Endothelial cell of umbilical vein (primary cell): ENCODE measurements around the gene RUNX2. TPM values are rescaled to one million over a fixed set of nuclear protein-coding genes. Genes with fewer than 3 reads are reported as not detected.

Experiments
- BruUV-seq: library from RNA; stranded (reverse); fragments of 400-500 nt; replicated peaks from 2 replicates; lab custom pipeline; 2021; lab: Mats Ljungman, UMichigan
- CTCF ChIA-PET: fragments of 300-600, 350-600 bp; sonication (Branson Sonifier 250); formaldehyde crosslinking; loops from one replicate; lab custom pipeline; 2021; ENCODE audit warnings: antibody characterized with exemption, inconsistent platforms; lab: Charles Lee
- POLR2A ChIA-PET: fragments of 300-600, 350-600 bp; sonication (Branson Sonifier 250); formaldehyde crosslinking; loops from one replicate; lab custom pipeline; 2021; ENCODE audit warnings: antibody characterized with exemption, inconsistent platforms; lab: Charles Lee
- DNase-seq: peaks from one replicate; pipeline ENCODE4 v3.0.0-alpha.2; 2011; ENCODE audit warnings: low read depth, low spot score
- FAIRE-seq: peaks from 2 replicates; lab custom pipeline; 2011; peaks lifted over from hg19 to GRCh38; lab: Jason Lieb, UNC
- H2AFZ ChIP-seq: 2 replicates; pipeline ENCODE4 v1.6.0; 2012; ENCODE audit warnings: low read depth, low read length, control low read depth, inconsistent platforms
- H3K27ac ChIP-seq: 2 replicates; pipeline ENCODE4 v1.5.1; 2011; ENCODE audit warnings: low read depth, mild to moderate bottlenecking, control low read depth, low read length, moderate library complexity; ENCODE audit not compliant: insufficient read depth
- H3K27me3 ChIP-seq, 2 experiments: 2 replicates each; pipeline versions ENCODE4 v1.6.0 to v1.6.1; 2011; ENCODE audit warnings: low read length in 2 of 2, mixed read lengths in 1 of 2; ENCODE audit not compliant: control insufficient read depth in 2 of 2, insufficient read depth in 2 of 2
- H3K36me3 ChIP-seq, 2 experiments: 2 replicates in 1 of 2; 3 replicates in 1 of 2; pipeline ENCODE4 v1.5.1; 2011; ENCODE audit warnings: low read length in 2 of 2, mild to moderate bottlenecking in 1 of 2, moderate library complexity in 1 of 2; ENCODE audit not compliant: control insufficient read depth in 2 of 2, insufficient read depth in 2 of 2; ENCODE audit errors: extremely low read depth in 1 of 2
- H3K4me1 ChIP-seq: 3 replicates; pipeline ENCODE4 v1.5.1; 2011; ENCODE audit warnings: mild to moderate bottlenecking, low read length; ENCODE audit not compliant: control insufficient read depth, insufficient read depth; ENCODE audit errors: extremely low read depth
- H3K4me2 ChIP-seq: 2 replicates; pipeline ENCODE4 v1.6.1; 2011; ENCODE audit warnings: low read length, control low read depth, mixed read lengths; ENCODE audit not compliant: insufficient read depth
- H3K4me3 ChIP-seq, 3 experiments: fragments of 200-600 bp in 1 of 3; sonication (generic), shearing (Covaris generic) in 1 of 3; replicated peaks in 1 of 3; 2 replicates each; pipeline ENCODE4 v1.5.1; 2011 to 2016; ENCODE audit warnings: control low read depth in 3 of 3, low read length in 3 of 3, mild to moderate bottlenecking in 2 of 3, inconsistent platforms in 1 of 3, low read depth in 1 of 3, moderate library complexity in 1 of 3; ENCODE audit not compliant: insufficient read depth in 1 of 3
- H3K79me2 ChIP-seq: 2 replicates; pipeline ENCODE4 v1.6.0; 2012; ENCODE audit warnings: low read length, inconsistent platforms; ENCODE audit not compliant: control insufficient read depth, insufficient read depth
- H3K9ac ChIP-seq: replicated peaks from 2 replicates; pipeline ENCODE3; 2011; ENCODE audit warnings: low read length, control low read depth; ENCODE audit not compliant: insufficient read depth; ENCODE audit errors: extremely low read depth
- H3K9me1 ChIP-seq: replicated peaks from 3 replicates; pipeline ENCODE4 v1.6.0; 2011; ENCODE audit warnings: mild to moderate bottlenecking, low read length; ENCODE audit not compliant: control insufficient read depth, insufficient read depth; ENCODE audit errors: extremely low read depth
- H3K9me3 ChIP-seq: replicated peaks from 2 replicates; pipeline ENCODE4 v1.5.1; 2012; ENCODE audit warnings: low read length, inconsistent platforms; ENCODE audit not compliant: control insufficient read depth, insufficient read depth
- H4K20me1 ChIP-seq: replicated peaks from 2 replicates; pipeline ENCODE3; 2011; ENCODE audit warnings: mild to moderate bottlenecking, low read length; ENCODE audit not compliant: control insufficient read depth, insufficient read depth; ENCODE audit errors: extremely low read depth
- EZH2 ChIP-seq: IDR thresholded peaks from 2 replicates; pipeline ENCODE4 v1.6.1; 2012; ENCODE audit warnings: borderline replicate concordance, low read depth, mild to moderate bottlenecking, moderate library complexity, low read length, inconsistent platforms; ENCODE audit not compliant: severe bottlenecking
- FOS ChIP-seq: IDR thresholded peaks from 2 replicates; pipeline ENCODE4 v1.6.1; 2011; ENCODE audit warnings: mild to moderate bottlenecking, low read length, moderate library complexity, borderline replicate concordance; ENCODE audit not compliant: insufficient read depth
- GATA2 ChIP-seq: IDR thresholded peaks from 2 replicates; pipeline ENCODE4 v1.7.0; 2011; ENCODE audit warnings: low read depth, mild to moderate bottlenecking, moderate library complexity, mixed read lengths, low read length; ENCODE audit not compliant: insufficient read length, insufficient read depth
- JUN ChIP-seq: IDR thresholded peaks from 2 replicates; pipeline ENCODE4 v1.6.1; 2011; ENCODE audit warnings: borderline replicate concordance, low read depth; ENCODE audit not compliant: insufficient read length, insufficient read depth
- MYC ChIP-seq: IDR thresholded peaks from one replicate; pipeline ENCODE4 v1.6.1; 2011; ENCODE audit warnings: mild to moderate bottlenecking, low read depth, low read length
- POLR2A ChIP-seq: IDR thresholded peaks from 2 replicates; pipeline ENCODE4 v1.6.1; 2012; ENCODE audit warnings: low read depth, mild to moderate bottlenecking, control low read depth, low read length
- POLR2AphosphoS5 ChIP-seq: IDR thresholded peaks from 2 replicates; pipeline ENCODE4 v1.6.1; 2012; ENCODE audit warnings: low read depth, mild to moderate bottlenecking, control low read depth, low read length, moderate library complexity; ENCODE audit not compliant: insufficient read depth
- dilution Hi-C: fragments of 300-500 bp; cut with MboI; formaldehyde crosslinking; loops from one replicate; pipeline ENCODE4 v1.15.0; 2019; ENCODE audit warnings: low sequenced_read_pairs; ENCODE audit not compliant: extremely low pct_ligation_motif_present
- intact Hi-C: fragments of 100-400 bp; cut with micrococcal nuclease; formaldehyde crosslinking; loops from one replicate; pipeline ENCODE4 v1.10.0; 2022
- polyA plus RNA-seq, 4 experiments: library from polyadenylated mRNA; depleted of rRNA in 3 of 4; stranded (reverse) in 3 of 4; unstranded in 1 of 4; fragments of >200 nt; gene quantifications; 2 replicates each; pipeline versions ENCODE4 v1.2.1 to v1.2.3, GENCODE V29; 2011 to 2012; ENCODE audit warnings: missing spikeins in 1 of 4
- total RNA-seq: library from RNA; stranded (reverse); gene quantifications from 2 replicates; pipeline ENCODE4 v1.2.3, GENCODE V29; 2021
- TF ChIP-seq, protein P1 (sequence below), 2 donors: IDR thresholded peaks; 1 replicate in 1 of 2; 2 replicates in 1 of 2; pipeline ENCODE4 v1.5.1; 2011; ENCODE audit warnings: low read length in 2 of 2, mild to moderate bottlenecking in 2 of 2, moderate library complexity in 2 of 2, control low read depth in 1 of 2, inconsistent platforms in 1 of 2, low read depth in 1 of 2; ENCODE audit not compliant: insufficient read depth in 1 of 2; ENCODE audit errors: extremely low read depth in 1 of 2
- TF ChIP-seq, protein P2 (sequence below): IDR thresholded peaks from 2 replicates; pipeline ENCODE4 v1.6.1; 2011; ENCODE audit not compliant: insufficient read depth, insufficient read length

Gene RUNX2
- total and polyA plus RNA-seq, 2 donors (not counting 3 experiments of a cell fraction or from before 2014, with no cell fraction given): 0.06 TPM; not detected in 1

DNA sequence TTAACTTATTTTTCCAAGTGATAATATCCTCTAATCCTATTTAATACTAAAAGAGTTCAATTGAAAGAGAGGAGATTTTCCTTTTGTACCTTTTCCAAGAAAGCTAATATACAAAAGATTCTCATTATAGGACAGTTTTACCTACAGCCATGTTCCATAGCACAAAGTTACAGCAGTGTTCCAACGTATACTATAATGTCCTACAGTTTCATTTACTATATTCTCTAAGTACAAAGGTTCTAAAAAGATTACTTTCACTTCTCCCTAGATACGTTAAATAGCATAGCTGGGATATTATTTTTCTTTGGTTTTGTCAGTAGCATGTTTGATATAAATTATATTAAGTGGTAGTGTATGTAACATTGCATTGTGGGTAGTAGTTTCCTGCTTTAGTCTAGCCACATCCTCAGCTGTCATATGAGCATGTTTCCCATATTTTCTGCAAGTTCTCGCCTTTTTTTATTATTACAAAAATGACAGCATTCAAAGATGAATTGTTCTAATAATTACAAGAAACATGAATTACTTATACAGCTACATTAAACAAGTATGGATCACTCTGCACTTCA is 4.4 kb upstream of the RUNX2 start:
- Histone ChIP-seq H3K27ac (no peak overlapping the region), H3K27me3 (no peaks in the 10 kb centered on the region), H3K79me2 (no peaks in the 10 kb centered on the region), H3K4me2 (no peak overlapping the region), H3K4me1 (no peaks in the 10 kb centered on the region), H2AFZ (no peak overlapping the region), H3K9ac (no peak overlapping the region), H3K4me3 (no peak overlapping the region), H3K36me3 (no peaks in the 10 kb centered on the region), H4K20me1 (no peaks in the 10 kb centered on the region), H3K9me3 (no peaks in the 10 kb centered on the region), H3K9me1 (no peaks in the 10 kb centered on the region)
- TF ChIP-seq POLR2AphosphoS5 (no peak), JUN (no peak)
- dilution Hi-C loops: no loop called here
- no peak for DNase-seq
- intact Hi-C loops: no loop called here
- ChIA-PET CTCF (interaction anchor here (0.7 to 1.4 kb wide), 4 partner anchors 17 to 391 kb away, joined by 3 read pairs; partner anchors contain the start of gene SUPT3H), POLR2A (no interaction called here)
- no peak for FAIRE-seq
- no TSS peak for BruUV-seq

DNA sequence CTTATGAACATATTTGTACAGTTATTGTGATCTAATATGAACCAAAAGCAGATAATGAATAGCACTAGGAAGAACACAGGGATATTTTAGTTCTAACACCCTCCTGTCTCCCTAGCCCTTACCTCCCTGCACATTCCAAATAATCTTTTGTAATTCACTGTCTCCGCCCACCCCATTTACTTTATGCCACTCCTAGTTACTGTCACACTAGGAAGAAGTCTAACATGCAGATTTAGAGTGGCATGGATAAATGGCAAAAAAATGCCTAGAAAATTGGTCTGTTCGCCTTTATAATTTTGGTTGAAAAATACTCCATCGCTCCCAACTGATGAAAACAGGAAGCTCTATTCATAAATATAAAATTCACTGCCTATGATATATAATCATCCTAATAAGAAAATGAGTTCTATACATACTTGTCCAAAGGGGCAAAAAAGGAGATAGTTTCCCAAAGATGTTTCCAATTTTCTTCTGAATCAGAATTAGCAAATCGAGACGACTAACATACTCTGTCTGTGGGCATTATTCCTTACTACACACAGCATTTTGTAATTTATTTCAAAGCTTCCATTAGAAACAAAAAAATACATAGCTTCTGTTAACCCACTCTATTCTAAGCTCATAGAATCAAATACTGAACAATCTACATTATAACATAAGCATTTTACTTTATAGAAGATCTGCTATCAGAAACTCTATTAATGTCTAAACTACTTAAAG is 1.3 kb upstream of the RUNX2 start:
- Histone ChIP-seq H3K27me3 (no peaks in the 10 kb centered on the region), H2AFZ (no peak overlapping the region), H4K20me1 (no peaks in the 10 kb centered on the region), H3K4me1 (no peaks in the 10 kb centered on the region), H3K9me3 (no peaks in the 10 kb centered on the region), H3K4me2 (no peak overlapping the region), H3K36me3 (no peaks in the 10 kb centered on the region), H3K27ac (no peak overlapping the region), H3K4me3 (no peak overlapping the region), H3K9ac (no peak overlapping the region), H3K9me1 (no peaks in the 10 kb centered on the region), H3K79me2 (no peaks in the 10 kb centered on the region)
- dilution Hi-C loops: no loop called here
- TF ChIP-seq, protein P1, sequence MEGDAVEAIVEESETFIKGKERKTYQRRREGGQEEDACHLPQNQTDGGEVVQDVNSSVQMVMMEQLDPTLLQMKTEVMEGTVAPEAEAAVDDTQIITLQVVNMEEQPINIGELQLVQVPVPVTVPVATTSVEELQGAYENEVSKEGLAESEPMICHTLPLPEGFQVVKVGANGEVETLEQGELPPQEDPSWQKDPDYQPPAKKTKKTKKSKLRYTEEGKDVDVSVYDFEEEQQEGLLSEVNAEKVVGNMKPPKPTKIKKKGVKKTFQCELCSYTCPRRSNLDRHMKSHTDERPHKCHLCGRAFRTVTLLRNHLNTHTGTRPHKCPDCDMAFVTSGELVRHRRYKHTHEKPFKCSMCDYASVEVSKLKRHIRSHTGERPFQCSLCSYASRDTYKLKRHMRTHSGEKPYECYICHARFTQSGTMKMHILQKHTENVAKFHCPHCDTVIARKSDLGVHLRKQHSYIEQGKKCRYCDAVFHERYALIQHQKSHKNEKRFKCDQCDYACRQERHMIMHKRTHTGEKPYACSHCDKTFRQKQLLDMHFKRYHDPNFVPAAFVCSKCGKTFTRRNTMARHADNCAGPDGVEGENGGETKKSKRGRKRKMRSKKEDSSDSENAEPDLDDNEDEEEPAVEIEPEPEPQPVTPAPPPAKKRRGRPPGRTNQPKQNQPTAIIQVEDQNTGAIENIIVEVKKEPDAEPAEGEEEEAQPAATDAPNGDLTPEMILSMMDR (IDR thresholded peaks at IDR 0.05; ENCODE audit: extremely low read depth in 1 of 2, insufficient read depth in 1 of 2, low read depth in 1 of 2, low read length in 2 of 2): no peak
- TF ChIP-seq, protein P2, sequence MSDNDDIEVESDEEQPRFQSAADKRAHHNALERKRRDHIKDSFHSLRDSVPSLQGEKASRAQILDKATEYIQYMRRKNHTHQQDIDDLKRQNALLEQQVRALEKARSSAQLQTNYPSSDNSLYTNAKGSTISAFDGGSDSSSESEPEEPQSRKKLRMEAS: no peak
- TF ChIP-seq POLR2AphosphoS5 (no peak), FOS (no peak), POLR2A (no peak), MYC (no peak), EZH2 (no peak), GATA2 (no peak), JUN (no peak)
- CTCF ChIA-PET: no interaction called here
- intact Hi-C loops: no loop called here
- DNase-seq: no peak
- FAIRE-seq: no peak
- BruUV-seq: no TSS peak
- POLR2A ChIA-PET: no interaction called here
